GM12872 (cell line): ENCODE data around the gene MAP4K3.

Experiments used
- CTCF ChIP-seq: IDR thresholded peaks from 3 replicates; pipeline ENCODE4 v1.5.1; 2011; ENCODE audit warnings: low read depth, mild to moderate bottlenecking, low read length, moderate library complexity; ENCODE audit not compliant: insufficient read depth

MAP4K3 gene

DNA sequence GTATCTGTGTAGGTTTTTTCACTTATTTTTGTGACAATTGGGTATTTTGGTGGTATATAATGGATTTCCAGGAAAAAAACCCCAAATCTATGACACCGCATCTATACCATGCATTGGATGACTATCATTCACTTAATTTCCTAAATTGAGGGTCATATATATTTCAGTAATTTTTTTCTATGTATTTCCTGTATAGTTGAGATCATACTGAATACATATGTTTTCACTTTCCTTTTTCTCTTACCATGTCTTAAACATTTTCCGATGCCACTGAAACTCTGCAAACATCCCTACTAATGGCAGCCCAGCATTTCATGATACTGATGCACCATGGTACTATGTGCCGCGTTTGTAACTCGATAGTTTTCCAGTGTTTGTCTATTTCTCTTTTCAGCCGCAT lies 233.7 kb downstream of the MAP4K3 start:
- TF ChIP-seq CTCF: no peak

- no peak for TF ChIP-seq CTCF
These were observed 234.3 kb downstream of the MAP4K3 start for GRCh38 chr2:39202639-39203369.
